ENCODE data around the gene SLC24A1. TPM values are rescaled to one million over a fixed set of nuclear protein-coding genes. Genes with fewer than 3 reads are reported as not detected.
A peak's percentile ranks its signal among the peaks of the same experiment; 100 is the strongest.

The SLC24A1 gene
- total and polyA plus RNA-seq, 12 donors, result 1.2 to 5.3 (median 2.0) TPM

DNA sequence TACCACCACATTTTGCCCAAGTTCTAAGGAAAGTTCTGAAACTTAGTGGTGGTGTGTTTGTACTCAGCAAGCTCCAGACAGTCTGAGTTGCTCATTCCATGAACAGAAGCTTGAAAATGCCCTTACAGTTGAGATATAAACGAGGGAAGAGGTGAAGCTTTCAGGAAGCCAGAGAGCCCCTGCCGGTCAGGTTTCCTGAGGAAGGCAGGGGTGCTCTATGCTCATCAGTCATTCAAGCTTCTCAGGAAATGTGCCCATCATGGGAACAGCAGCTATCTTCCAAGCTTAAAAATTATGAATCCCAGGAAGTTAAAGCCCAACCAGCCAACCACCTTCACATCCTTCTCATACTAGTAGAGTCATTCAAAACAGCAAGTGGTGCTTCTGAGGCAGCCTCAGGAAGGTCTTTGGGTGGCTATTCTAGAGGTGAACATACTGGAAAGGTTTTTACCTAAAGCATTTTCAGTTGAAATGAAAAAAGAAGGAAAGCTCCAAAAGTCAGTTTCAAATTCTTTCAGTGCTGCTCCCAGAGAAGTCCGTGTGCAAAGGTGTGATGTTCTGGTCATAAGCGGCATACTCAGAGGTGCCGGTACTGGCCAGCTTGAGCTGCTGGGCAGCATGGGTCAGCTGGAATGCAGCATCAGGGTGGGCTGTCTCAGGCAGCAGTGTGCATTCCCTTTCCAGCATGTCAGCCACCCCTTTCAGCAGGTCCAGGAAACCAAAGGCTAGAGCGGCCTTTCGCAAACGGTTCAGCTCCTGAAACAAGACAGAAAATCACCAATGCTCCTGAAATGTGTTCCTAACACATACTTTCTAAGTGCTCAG is 42.6 kb upstream of the SLC24A1 start:
- intact Hi-C loops (cut with DNase I), result no loop called here
- WGBS, 2 donors, result 75 to 79% methylated on average over 8 of the region's 8 CpGs
- TF ChIP-seq, protein P1, sequence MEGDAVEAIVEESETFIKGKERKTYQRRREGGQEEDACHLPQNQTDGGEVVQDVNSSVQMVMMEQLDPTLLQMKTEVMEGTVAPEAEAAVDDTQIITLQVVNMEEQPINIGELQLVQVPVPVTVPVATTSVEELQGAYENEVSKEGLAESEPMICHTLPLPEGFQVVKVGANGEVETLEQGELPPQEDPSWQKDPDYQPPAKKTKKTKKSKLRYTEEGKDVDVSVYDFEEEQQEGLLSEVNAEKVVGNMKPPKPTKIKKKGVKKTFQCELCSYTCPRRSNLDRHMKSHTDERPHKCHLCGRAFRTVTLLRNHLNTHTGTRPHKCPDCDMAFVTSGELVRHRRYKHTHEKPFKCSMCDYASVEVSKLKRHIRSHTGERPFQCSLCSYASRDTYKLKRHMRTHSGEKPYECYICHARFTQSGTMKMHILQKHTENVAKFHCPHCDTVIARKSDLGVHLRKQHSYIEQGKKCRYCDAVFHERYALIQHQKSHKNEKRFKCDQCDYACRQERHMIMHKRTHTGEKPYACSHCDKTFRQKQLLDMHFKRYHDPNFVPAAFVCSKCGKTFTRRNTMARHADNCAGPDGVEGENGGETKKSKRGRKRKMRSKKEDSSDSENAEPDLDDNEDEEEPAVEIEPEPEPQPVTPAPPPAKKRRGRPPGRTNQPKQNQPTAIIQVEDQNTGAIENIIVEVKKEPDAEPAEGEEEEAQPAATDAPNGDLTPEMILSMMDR (IDR thresholded peaks at IDR 0.05), result no peak
- peaks cover 0 to 19% (median 10%) of the 10 kb centered on the region in 9 donors for H3K4me1 ChIP-seq
- H3K9me3 ChIP-seq, result no peaks in the 10 kb centered on the region
- H3K4me3 ChIP-seq, result no peak overlapping the region
- no peak for DNase-seq
- peak overlapping the region in 2 of 10 donors; percentile 6 to 35 for H3K27ac ChIP-seq
- no peak for ATAC-seq
- H3K27me3 ChIP-seq, result no peaks in the 10 kb centered on the region
- H3K36me3 ChIP-seq, result peaks cover 0 to 99% (median 49%) of the 10 kb centered on the region in 9 donors

DNA sequence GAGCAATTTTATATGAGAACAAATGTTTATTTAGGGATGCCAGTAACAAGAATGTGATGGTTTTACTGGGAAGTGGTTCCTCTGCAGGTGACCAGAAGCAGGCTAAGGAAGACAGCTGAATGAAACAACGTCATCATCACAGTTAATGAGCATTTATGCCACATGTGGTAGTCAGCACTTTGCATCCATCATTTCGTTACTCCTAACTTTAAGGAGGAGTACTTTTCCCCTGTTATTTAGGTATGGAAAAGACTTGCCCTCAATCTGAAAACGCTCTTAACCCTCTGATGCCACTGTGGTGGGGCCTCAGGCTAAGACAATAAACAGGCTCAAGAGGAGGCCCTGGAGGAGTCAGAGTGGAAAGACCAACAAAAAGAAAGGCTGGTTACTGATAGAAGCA is 42.0 kb upstream of the SLC24A1 start:
- TF ChIP-seq, protein P1 (IDR thresholded peaks at IDR 0.05), result no peak
- Histone ChIP-seq H3K27me3 (no peaks in the 10 kb centered on the region), H3K4me1 (peaks cover 0 to 25% (median 12%) of the 10 kb centered on the region in 9 donors), H3K36me3 (peaks cover 0 to 99% (median 55%) of the 10 kb centered on the region in 9 donors), H3K9me3 (no peaks in the 10 kb centered on the region), H3K27ac (no peak overlapping the region), H3K4me3 (no peak overlapping the region)
- 78 to 89% methylated on average over 3 of the region's 3 CpGs for WGBS, 2 donors
- no peak for ATAC-seq
- no peak for DNase-seq
- intact Hi-C loops (cut with DNase I), result no loop called here

DNA sequence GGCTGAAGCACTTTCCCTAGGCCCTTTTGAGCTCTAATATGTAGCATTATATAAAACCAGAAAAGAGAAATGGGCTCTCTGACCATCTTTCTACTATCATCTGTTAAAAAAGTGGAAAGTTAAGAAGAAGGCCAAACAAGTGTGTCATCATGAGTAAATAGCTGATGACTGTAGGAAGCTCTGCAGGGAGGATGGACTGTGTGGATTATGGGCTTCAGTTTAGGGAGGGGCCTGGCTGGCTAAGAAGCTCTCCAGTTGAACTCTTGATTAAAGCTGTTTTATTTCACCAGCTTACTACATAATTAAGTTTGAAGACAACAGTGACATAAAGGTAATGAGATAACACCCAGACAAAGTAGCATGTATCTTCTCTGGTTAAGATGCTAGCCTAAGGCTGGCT is 41.5 kb upstream of the SLC24A1 start:
- Histone ChIP-seq H3K4me1 (peaks cover 0 to 25% (median 12%) of the 10 kb centered on the region in 9 donors), H3K36me3 (peaks cover 0 to 100% (median 55%) of the 10 kb centered on the region in 9 donors), H3K9me3 (no peaks in the 10 kb centered on the region), H3K27ac (no peak overlapping the region), H3K4me3 (no peak overlapping the region), H3K27me3 (no peaks in the 10 kb centered on the region)
- intact Hi-C loops (cut with DNase I), result no loop called here
- DNase-seq, result no peak
- TF ChIP-seq, protein P1 (IDR thresholded peaks at IDR 0.05), result no peak
- no peak for ATAC-seq

DNA sequence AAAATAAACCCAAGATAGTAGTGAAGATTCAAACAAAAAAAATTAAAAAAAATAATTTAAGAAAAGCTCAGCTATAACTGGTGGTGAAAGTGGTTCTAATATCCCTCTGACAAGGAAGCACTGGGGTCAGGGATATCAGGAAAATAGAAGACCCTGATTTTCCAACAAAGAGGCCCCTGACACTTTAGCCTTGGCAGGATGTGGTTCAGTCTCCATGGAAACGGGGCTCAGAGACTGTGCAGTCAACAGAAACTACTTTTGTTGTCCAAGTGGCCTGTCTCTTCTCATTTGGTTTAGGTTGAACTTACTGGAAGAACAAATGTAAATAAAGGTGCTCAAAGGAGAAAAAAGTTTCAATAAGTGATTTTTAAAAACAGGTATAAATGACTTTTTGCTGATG is 38.0 kb upstream of the SLC24A1 start:
- H3K27ac ChIP-seq, result peak overlapping the region in 6 of 10 donors; percentile 17 to 62 (median 37)
- WGBS, 2 donors, result 36 to 40% methylated on average over 1 of the region's 1 CpG

More for the DNA sequence above, 38.0 kb upstream of the SLC24A1 start:
- ATAC-seq (peak in 1 of 8 donors; percentile 17), DNase-seq (peak in 1 of 2 donors; percentile 17)
- TF ChIP-seq, protein P1 (IDR thresholded peaks at IDR 0.05), result no peak
- Histone ChIP-seq H3K36me3 (peaks cover 0 to 100% (median 59%) of the 10 kb centered on the region in 9 donors), H3K27me3 (no peaks in the 10 kb centered on the region), H3K4me1 (peaks cover 0 to 23% (median 4%) of the 10 kb centered on the region in 9 donors), H3K9me3 (no peaks in the 10 kb centered on the region), H3K4me3 (no peak overlapping the region)
- intact Hi-C loops (cut with DNase I), result no loop called here

All from heart right ventricle (tissue), 16 donors.